ENCODE measurements around the gene KLHL41. TPM values are rescaled to one million over a fixed set of nuclear protein-coding genes. Genes with fewer than 3 reads are reported as not detected.
"Not testable (repeated sequence)": the region's sequence is repeated elsewhere in the genome, so short reads cannot be mapped to it uniquely, and the experiment has no call there.

KLHL41 gene
- polyA plus RNA-seq, 1 donor from 2014 or later = 2.3 TPM

GRCh38 chr2:169570752-169571151 is 61.2 kb downstream of the KLHL41 start:
- not testable (repeated sequence) for H3K9ac ChIP-seq (ENCODE audit: low read length); H3K9me2 ChIP-seq (ENCODE audit: insufficient read depth, low read length); H3F3A ChIP-seq (ENCODE audit: insufficient read depth, low read length, poor library complexity, severe bottlenecking); H2AFZ ChIP-seq (ENCODE audit: low read depth, low read length); H3K27ac ChIP-seq (ENCODE audit: low read length); H3K27me3 ChIP-seq (ENCODE audit: insufficient read depth, low read depth, low read length); H3K36me3 ChIP-seq (ENCODE audit: insufficient read depth, low read length); H4K20me1 ChIP-seq (ENCODE audit: insufficient read depth); H3K9me3 ChIP-seq (ENCODE audit: low read length); H3K4me2 ChIP-seq (ENCODE audit: low read length)
- H3K4me3 ChIP-seq (ENCODE audit: low read length) = peak overlapping the region; percentile 4
- H3K79me2 ChIP-seq (replicated peaks; ENCODE audit: insufficient read depth, low read length) = peaks cover 33% of the 10 kb centered on the region

DNA sequence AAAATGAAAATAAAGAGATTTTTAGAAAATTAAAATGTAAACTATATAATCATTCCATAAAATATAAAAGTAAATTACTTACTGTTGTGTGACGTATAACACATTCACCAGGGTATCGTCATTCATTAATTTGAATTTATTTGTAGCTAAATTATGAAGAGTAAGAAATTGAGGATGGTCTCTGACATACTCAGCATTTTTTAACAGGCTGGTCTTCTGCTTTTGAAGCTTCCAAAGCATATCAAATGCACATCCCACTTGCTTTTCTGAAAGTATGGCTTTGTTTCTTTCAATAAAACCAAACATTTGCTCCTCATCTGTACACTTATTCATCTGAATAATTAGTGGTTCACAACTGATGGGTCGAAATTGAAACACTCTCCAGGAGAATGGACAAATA is 62.1 kb downstream of the KLHL41 start:
- no peaks in the 10 kb centered on the region for H3F3A ChIP-seq (ENCODE audit: insufficient read depth, low read length, poor library complexity, severe bottlenecking)
- H3K9ac ChIP-seq (ENCODE audit: low read length) = no peak overlapping the region
- peak overlapping the region; percentile 33 for H3K4me2 ChIP-seq (ENCODE audit: low read length)
- H3K9me3 ChIP-seq (ENCODE audit: low read length) = no peaks in the 10 kb centered on the region
- H3K36me3 ChIP-seq (ENCODE audit: insufficient read depth, low read length) = no peaks in the 10 kb centered on the region
- no peaks in the 10 kb centered on the region for H3K9me2 ChIP-seq (ENCODE audit: insufficient read depth, low read length)
- no peak overlapping the region for H2AFZ ChIP-seq (ENCODE audit: low read depth, low read length)
- TF ChIP-seq EP300 (conservative IDR thresholded peaks at IDR 0.05; ENCODE audit: poor library complexity, severe bottlenecking) = no peak
- no peak for TF ChIP-seq SMC3 (conservative IDR thresholded peaks at IDR 0.05; ENCODE audit: poor library complexity)
- TF ChIP-seq, protein P1, sequence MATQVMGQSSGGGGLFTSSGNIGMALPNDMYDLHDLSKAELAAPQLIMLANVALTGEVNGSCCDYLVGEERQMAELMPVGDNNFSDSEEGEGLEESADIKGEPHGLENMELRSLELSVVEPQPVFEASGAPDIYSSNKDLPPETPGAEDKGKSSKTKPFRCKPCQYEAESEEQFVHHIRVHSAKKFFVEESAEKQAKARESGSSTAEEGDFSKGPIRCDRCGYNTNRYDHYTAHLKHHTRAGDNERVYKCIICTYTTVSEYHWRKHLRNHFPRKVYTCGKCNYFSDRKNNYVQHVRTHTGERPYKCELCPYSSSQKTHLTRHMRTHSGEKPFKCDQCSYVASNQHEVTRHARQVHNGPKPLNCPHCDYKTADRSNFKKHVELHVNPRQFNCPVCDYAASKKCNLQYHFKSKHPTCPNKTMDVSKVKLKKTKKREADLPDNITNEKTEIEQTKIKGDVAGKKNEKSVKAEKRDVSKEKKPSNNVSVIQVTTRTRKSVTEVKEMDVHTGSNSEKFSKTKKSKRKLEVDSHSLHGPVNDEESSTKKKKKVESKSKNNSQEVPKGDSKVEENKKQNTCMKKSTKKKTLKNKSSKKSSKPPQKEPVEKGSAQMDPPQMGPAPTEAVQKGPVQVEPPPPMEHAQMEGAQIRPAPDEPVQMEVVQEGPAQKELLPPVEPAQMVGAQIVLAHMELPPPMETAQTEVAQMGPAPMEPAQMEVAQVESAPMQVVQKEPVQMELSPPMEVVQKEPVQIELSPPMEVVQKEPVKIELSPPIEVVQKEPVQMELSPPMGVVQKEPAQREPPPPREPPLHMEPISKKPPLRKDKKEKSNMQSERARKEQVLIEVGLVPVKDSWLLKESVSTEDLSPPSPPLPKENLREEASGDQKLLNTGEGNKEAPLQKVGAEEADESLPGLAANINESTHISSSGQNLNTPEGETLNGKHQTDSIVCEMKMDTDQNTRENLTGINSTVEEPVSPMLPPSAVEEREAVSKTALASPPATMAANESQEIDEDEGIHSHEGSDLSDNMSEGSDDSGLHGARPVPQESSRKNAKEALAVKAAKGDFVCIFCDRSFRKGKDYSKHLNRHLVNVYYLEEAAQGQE (IDR thresholded peaks at IDR 0.05; ENCODE audit: borderline replicate concordance) = no peak
- TF ChIP-seq CTCF (IDR thresholded peaks at IDR 0.05; ENCODE audit: poor library complexity, severe bottlenecking) = no peak
- TF ChIP-seq TAF1 (IDR thresholded peaks at IDR 0.05; ENCODE audit: low read depth) = no peak
- TF ChIP-seq MXI1 (conservative IDR thresholded peaks at IDR 0.05; ENCODE audit: poor library complexity, severe bottlenecking) = no peak
- no peak for TF ChIP-seq POLR2AphosphoS5 (IDR thresholded peaks at IDR 0.05)
- TF ChIP-seq EZH2 (IDR thresholded peaks at IDR 0.05; ENCODE audit: borderline replicate concordance, insufficient read depth, low read length, poor library complexity, severe bottlenecking) = no peak
- TF ChIP-seq RAD21 (conservative IDR thresholded peaks at IDR 0.05) = no peak
- H3K79me2 ChIP-seq (replicated peaks; ENCODE audit: insufficient read depth, low read length) = peaks cover 33% of the 10 kb centered on the region
- H3K4me3 ChIP-seq (ENCODE audit: low read length) = peak overlapping the region; percentile 93
- no peak overlapping the region for H3K27ac ChIP-seq (ENCODE audit: low read length)
- H3K27me3 ChIP-seq (ENCODE audit: insufficient read depth, low read depth, low read length) = no peaks in the 10 kb centered on the region
- no peaks in the 10 kb centered on the region for H4K20me1 ChIP-seq (ENCODE audit: insufficient read depth)

DNA sequence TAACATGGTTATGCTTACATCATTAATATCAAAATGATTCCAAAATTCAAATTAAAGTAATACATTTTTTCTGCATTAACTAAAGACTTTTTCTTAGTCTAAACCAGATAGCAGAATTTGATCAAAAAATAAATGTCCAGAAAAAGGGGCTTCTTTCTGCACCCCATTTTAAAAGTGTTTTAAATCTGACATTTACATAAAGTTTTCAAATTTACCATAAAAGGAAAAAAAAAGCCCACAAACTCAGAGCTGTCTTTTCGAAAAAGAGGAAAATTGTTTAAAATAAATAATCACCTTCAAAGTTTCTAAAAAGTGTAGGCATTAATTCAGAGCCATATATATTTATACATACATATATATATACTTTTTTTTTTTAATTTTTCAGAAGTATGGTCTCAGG is 62.7 kb downstream of the KLHL41 start:
- H3K9me3 ChIP-seq (ENCODE audit: low read length) = no peaks in the 10 kb centered on the region
- no peaks in the 10 kb centered on the region for H3K27me3 ChIP-seq (ENCODE audit: insufficient read depth, low read depth, low read length)
- no peak overlapping the region for H2AFZ ChIP-seq (ENCODE audit: low read depth, low read length)
- no peaks in the 10 kb centered on the region for H4K20me1 ChIP-seq (ENCODE audit: insufficient read depth)
- peaks cover 33% of the 10 kb centered on the region for H3K79me2 ChIP-seq (replicated peaks; ENCODE audit: insufficient read depth, low read length)
- peak overlapping the region; percentile 33 for H3K4me2 ChIP-seq (ENCODE audit: low read length)
- no peaks in the 10 kb centered on the region for H3K9me2 ChIP-seq (ENCODE audit: insufficient read depth, low read length)
- H3K4me3 ChIP-seq (ENCODE audit: low read length) = peak overlapping the region; percentile 93
- no peaks in the 10 kb centered on the region for H3F3A ChIP-seq (ENCODE audit: insufficient read depth, low read length, poor library complexity, severe bottlenecking)
- no peak overlapping the region for H3K9ac ChIP-seq (ENCODE audit: low read length)
- TF ChIP-seq EZH2 (IDR thresholded peaks at IDR 0.05; ENCODE audit: borderline replicate concordance, insufficient read depth, low read length, poor library complexity, severe bottlenecking) = no peak
- H3K27ac ChIP-seq (ENCODE audit: low read length) = no peak overlapping the region
- H3K36me3 ChIP-seq (ENCODE audit: insufficient read depth, low read length) = no peaks in the 10 kb centered on the region
